C4-2B (cell line): ENCODE data around the gene ANKRD33B.
A peak's percentile ranks its signal among the peaks of the same experiment; 100 is the strongest.

Experiments
- H3K27ac ChIP-seq: fragments of 450-650 bp; 2 replicates; pipeline ENCODE4 v1.5.1; 2017
- ZFX ChIP-seq: fragments of 450-650 bp; IDR thresholded peaks from 2 replicates; pipeline ENCODE4 v1.6.1; 2017
- TF ChIP-seq, protein P1 (sequence below): fragments of 450-650 bp; conservative IDR thresholded peaks from 2 replicates; pipeline ENCODE4 v1.5.1; 2017; ENCODE audit warnings: mild to moderate bottlenecking

Gene ANKRD33B

DNA sequence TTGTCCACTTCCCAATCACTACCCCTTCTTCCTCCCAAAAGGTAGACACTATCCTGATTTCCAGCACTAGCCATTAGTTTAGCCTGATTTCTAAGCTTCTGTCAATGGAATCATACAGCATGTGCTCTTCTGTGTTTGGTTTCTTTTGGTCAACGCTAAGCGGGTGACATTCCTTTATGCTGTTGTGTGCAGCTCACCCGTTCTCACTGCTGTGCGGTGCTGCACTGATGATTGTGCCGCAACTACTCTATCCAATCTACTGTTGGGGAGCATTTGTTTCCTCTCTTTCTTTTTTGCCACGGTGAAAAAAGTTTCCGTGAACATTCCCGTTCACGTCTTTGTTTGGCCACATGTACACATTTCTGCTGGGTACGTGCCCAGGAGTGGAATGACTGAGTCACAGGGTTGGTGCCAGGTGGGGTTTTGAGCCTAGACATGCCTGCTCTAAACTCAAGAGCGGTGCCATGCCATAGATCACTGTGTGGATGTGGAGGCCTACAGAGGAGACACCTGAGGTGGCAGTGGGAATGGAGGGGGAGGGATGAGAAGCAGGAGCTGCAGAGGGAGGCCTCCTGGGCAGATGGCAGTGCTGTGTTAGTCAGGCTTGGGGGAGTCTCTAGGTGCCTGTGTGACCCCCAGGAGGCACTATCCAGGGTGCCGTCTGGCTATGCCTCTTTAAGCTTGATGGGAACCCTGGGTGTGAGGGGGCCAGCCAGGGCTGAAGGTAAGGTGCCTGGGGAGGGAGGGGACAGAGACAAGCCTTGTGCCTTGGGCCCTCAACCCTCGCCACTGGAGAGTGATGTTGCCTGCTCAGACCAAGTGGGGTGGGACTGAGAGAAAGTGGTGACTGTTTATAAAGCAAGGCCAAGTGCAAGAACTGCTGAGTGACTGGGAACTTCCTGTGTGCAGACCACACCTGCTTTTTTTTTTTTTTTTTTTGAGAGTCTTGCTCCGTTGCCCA, 11.4 kb upstream of the ANKRD33B start:
- no peak for TF ChIP-seq ZFX
- TF ChIP-seq, protein P1, sequence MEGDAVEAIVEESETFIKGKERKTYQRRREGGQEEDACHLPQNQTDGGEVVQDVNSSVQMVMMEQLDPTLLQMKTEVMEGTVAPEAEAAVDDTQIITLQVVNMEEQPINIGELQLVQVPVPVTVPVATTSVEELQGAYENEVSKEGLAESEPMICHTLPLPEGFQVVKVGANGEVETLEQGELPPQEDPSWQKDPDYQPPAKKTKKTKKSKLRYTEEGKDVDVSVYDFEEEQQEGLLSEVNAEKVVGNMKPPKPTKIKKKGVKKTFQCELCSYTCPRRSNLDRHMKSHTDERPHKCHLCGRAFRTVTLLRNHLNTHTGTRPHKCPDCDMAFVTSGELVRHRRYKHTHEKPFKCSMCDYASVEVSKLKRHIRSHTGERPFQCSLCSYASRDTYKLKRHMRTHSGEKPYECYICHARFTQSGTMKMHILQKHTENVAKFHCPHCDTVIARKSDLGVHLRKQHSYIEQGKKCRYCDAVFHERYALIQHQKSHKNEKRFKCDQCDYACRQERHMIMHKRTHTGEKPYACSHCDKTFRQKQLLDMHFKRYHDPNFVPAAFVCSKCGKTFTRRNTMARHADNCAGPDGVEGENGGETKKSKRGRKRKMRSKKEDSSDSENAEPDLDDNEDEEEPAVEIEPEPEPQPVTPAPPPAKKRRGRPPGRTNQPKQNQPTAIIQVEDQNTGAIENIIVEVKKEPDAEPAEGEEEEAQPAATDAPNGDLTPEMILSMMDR = no peak
- no peak overlapping the region for H3K27ac ChIP-seq

DNA sequence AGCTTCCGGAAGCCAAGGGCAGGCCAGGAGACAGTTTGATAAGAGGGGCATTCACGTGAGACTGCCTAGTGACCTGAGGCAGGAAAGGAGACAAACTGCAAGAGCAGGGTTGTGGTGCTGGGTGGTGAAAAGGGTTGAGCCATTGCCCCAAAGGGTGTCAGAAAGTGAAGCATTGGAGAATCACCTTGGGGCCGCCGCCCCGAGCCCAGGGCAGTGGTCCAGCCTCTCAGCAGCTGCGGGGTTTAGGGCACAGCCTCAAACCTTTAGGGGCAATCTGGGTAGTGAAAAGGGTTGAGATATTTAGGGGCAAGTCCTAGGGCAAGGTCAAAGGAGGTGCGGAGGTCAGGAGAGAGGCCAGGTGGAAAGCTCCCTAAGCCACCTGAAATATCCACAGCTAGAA, 10.4 kb upstream of the ANKRD33B start:
- H3K27ac ChIP-seq = no peak overlapping the region
- TF ChIP-seq, protein P1 = no peak
- no peak for TF ChIP-seq ZFX

DNA sequence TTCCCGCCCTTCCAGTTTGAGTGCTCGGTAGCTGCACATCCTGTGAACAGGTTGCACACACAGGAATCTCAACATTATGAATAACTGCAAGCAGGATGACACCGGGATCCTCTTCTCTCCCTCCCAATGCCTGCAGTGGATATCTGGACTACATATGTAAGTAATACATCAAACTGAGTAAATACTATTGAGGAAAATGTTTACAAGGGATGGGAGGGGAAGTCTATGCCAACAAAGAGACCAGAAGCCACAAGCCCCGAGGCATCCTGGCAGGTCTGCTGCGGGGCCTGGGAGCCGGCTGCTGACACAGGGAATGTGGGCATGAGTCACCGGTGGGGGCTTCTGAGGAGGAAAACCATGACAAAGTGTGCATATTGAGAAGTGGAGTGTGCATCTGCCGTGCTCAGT, 8.6 kb upstream of the ANKRD33B start:
- no peak overlapping the region for H3K27ac ChIP-seq

DNA sequence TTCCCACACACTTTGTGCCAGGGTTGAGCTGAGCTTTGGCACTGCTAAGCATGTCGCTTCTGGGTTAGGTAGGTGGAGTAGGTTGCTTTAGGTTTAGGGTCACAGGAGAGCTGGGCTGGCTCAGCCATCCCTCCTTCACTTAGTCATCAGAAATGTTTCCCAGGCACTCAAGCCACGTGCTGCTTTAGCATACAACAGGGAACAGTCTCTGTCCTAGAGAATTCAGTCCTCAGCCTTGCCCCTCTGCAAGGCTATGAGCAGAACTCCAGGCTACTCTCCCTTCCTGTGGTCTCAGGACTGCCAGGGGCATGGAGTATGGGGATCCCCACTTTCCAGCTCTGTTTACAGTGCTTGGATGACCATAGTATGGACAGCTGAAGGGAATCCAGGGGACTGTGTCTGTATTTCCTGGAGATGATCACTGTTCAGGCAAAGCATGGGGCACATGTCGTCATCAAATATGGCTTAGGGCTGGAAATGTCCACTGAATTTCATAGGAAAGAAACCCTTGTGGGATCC, 7.5 kb upstream of the ANKRD33B start:
- H3K27ac ChIP-seq = peak overlapping the region; percentile 11; the same call in 1 of the 2 replicates

More for the DNA sequence above, 8.6 kb upstream of the ANKRD33B start:
- TF ChIP-seq, protein P1 = no peak
- no peak for TF ChIP-seq ZFX

DNA sequence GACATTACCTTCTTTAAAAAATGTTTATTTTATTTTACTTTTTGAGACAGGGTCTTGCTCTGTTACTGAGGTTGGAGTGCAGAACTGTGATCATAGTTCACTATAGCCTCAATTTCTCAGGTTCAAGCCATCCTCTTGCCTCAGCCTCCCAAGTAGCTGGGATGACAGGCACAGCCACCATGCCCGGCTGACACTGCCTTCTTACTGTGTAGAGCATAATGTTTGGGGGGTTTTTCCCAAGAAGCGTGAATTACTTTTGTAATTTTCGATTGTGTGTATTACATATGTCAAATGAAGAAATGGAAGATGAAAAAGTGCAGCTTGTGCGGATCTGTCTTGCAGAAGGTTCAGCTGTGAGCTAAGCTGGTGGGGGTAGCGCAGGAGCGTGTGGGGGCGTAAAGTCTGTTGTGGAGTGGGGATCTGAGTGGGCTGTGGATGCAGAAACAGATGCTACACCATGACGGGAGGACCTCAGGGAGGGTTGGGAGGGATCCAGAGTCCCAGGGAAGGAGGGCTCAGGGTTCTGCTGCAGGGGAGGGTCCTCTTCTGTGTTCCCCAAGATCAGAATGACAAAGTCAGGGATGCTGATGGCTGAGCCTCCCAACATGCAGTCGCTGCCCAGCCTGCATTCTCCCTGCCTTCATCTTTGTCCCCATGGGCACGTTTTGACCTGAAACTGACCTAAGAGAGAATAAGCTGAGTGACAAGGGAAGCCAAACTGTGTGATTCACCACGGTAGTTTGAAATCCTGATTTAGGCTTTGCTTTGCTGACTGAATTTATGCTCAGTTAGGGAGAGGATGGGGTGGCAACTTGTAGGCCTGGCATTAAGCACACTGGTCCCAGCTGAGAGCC, 6.8 kb upstream of the ANKRD33B start:
- no peak for TF ChIP-seq ZFX
- TF ChIP-seq, protein P1 = no peak
- H3K27ac ChIP-seq = no peak overlapping the region

More for the DNA sequence above, 7.5 kb upstream of the ANKRD33B start:
- TF ChIP-seq, protein P1 = no peak
- TF ChIP-seq ZFX = no peak

DNA sequence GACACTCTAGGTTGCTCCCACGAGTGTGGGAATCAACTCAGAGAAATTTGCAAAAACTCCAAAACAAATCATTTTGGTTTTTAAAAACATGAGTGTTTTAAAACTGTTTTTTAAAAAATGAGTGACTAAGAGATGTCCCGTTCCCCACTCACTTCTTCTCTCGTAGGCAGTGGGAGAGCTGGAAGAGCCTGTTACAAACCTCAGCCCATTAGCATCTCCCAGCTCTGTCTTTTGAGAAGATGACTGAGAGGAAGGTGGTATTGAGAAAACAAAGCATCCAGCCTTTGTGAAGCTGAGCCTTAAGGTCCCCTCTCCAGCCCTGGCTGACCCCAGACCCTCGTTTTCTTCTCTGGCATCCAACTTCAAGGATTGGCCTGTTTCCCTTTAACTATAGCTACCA, 4.7 kb upstream of the ANKRD33B start:
- H3K27ac ChIP-seq = no peak overlapping the region
- TF ChIP-seq ZFX = no peak
- TF ChIP-seq, protein P1 = no peak
